K562 (cell line): ENCODE data around the gene RPAP2. TPM values are rescaled to one million over a fixed set of nuclear protein-coding genes. Genes with fewer than 3 reads are reported as not detected.

Experiments
- DNMT1 ChIP-seq: fragments of 450-650 bp; IDR thresholded peaks from 2 replicates; pipeline ENCODE4 v1.6.1; 2016; ENCODE audit warnings: antibody characterized with exemption, mild to moderate bottlenecking
- HNRNPK ChIP-seq: fragments of 200-400 bp; formaldehyde crosslinking; IDR thresholded peaks from one replicate; pipeline ENCODE4 v1.6.1; 2018; ENCODE audit warnings: mild to moderate bottlenecking, low read depth, low read length; ENCODE audit not compliant: poor library complexity, severe bottlenecking
- HSF4 ChIP-seq: fragments of 250-450 bp; sonication (Bioruptor Pico); IDR thresholded peaks from 2 replicates; pipeline ENCODE4 v2.1.2; 2022; ENCODE audit warnings: mild to moderate bottlenecking, moderate library complexity, borderline replicate concordance
- IRF9 ChIP-seq: fragments of 450-650 bp; IDR thresholded peaks from 2 replicates; pipeline ENCODE4 v1.6.1; 2016; ENCODE audit warnings: missing biosample characterization, missing genetic modification characterization
- MAZ ChIP-seq, 2 experiments: fragments of 450-650 bp in 1 of 2; sonication (generic) in 1 of 2; formaldehyde crosslinking; IDR thresholded peaks in 1 of 2; conservative IDR thresholded peaks in 1 of 2; 2 replicates each; pipeline versions ENCODE4 v1.4.0 to v1.5.0; 2020; ENCODE audit warnings: mild to moderate bottlenecking in 1 of 2, missing genetic modification reagents in 1 of 2
- NONO ChIP-seq, 2 experiments: fragments of 200-400 bp in 1 of 2; fragments of 450-650 bp in 1 of 2; formaldehyde crosslinking in 1 of 2; IDR thresholded peaks; 2 replicates each; pipeline ENCODE4 v1.6.1; 2017; ENCODE audit warnings: low read depth in 2 of 2, mild to moderate bottlenecking in 2 of 2, moderate library complexity in 2 of 2, low read length in 1 of 2
- PHF8 ChIP-seq: fragments of 200-600 bp; sonication (generic); IDR thresholded peaks from 2 replicates; pipeline ENCODE4 v1.6.1; 2012; ENCODE audit warnings: mixed run types, mild to moderate bottlenecking, inconsistent platforms, low read length, moderate library complexity, borderline replicate concordance
- RHOXF2B ChIP-seq: fragments of 250-450 bp; sonication (Bioruptor Pico); conservative IDR thresholded peaks from 2 replicates; pipeline ENCODE4 v1.5.1; 2021
- SLC30A9 ChIP-seq: fragments of 250-450 bp; sonication (Bioruptor Pico); IDR thresholded peaks from 2 replicates; pipeline ENCODE4 v1.8.0; 2022; ENCODE audit warnings: mild to moderate bottlenecking, moderate library complexity
- SNIP1 ChIP-seq: fragments of 450-650 bp; IDR thresholded peaks from 2 replicates; pipeline ENCODE4 v1.7.1; 2017; ENCODE audit warnings: low read depth, mild to moderate bottlenecking
- TCF3 ChIP-seq: sonication (generic); formaldehyde crosslinking; IDR thresholded peaks from 2 replicates; pipeline ENCODE4 v1.4.0; 2020; ENCODE audit warnings: mild to moderate bottlenecking, missing genetic modification reagents
- TCF7 ChIP-seq: sonication (generic); IDR thresholded peaks from 2 replicates; pipeline ENCODE4 v1.6.1; 2016; ENCODE audit warnings: antibody characterized with exemption, borderline replicate concordance
- TOE1 ChIP-seq, 2 experiments: fragments of 450-650 bp in 1 of 2; sonication (generic) in 1 of 2; formaldehyde crosslinking in 1 of 2; IDR thresholded peaks; 2 replicates each; pipeline versions ENCODE4 v1.7.1 to v1.8.0; 2016 to 2022; ENCODE audit warnings: borderline replicate concordance in 2 of 2, mild to moderate bottlenecking in 2 of 2, antibody characterized with exemption in 1 of 2, inconsistent platforms in 1 of 2, low read depth in 1 of 2, missing genetic modification reagents in 1 of 2, moderate library complexity in 1 of 2
- TSC22D4 ChIP-seq: fragments of 450-650 bp; IDR thresholded peaks from 2 replicates; pipeline ENCODE4 v1.6.1; 2016; ENCODE audit warnings: missing genetic modification characterization, missing biosample characterization, control low read depth
- ZBTB33 ChIP-seq: sonication (generic); formaldehyde crosslinking; IDR thresholded peaks from 2 replicates; pipeline ENCODE4 v1.8.1; 2023; ENCODE audit warnings: mild to moderate bottlenecking, missing genetic modification reagents
- polyA plus RNA-seq, 8 experiments: library from polyadenylated mRNA; depleted of rRNA in 4 of 8; stranded (reverse) in 5 of 8; unstranded in 3 of 8; fragments of >200 nt; fragmentation: Nextera tagmentation in 2 of 8; fragmentation: Illumina TruSeq in 1 of 8; extraction: Ambion mirVana in 2 of 8; extraction: Trizol in 1 of 8; gene quantifications; 2 replicates each; pipeline versions ENCODE4 v1.2.1 to v1.2.3, GENCODE V29; 2011 to 2014; ENCODE audit warnings: inconsistent platforms in 1 of 8, missing spikeins in 1 of 8
- total RNA-seq, 7 experiments: library from RNA; depleted of rRNA in 6 of 7; stranded (reverse); fragments of >200 nt in 6 of 7; fragmentation: Illumina TruSeq in 2 of 7; extraction: Trizol in 2 of 7; gene quantifications; 2 replicates each; pipeline versions ENCODE4 v1.2.1 to v1.2.3, GENCODE V29; 2011 to 2021; ENCODE audit warnings: low replicate concordance in 1 of 7
- TF ChIP-seq, protein P1 (sequence below): fragments of 200-800 bp; sonication (Bioruptor generic); IDR thresholded peaks from 2 replicates; pipeline ENCODE4 v1.6.1; 2016; ENCODE audit warnings: missing genetic modification characterization, missing compliant biosample characterization

RPAP2 gene
- total and polyA plus RNA-seq, 9 of the 15 experiments (the other 6 are each of a cell fraction or from before 2014, with no cell fraction given) = 6.2 to 41.7 (median 28.7) TPM

GRCh38 chr1:92298573-92299476 is at the start of gene RPAP2, which contains the start of gene GLMN (continued):
- peak; percentile 21; the same call in 1 of the 2 replicates for TF ChIP-seq TCF7
- 0 out of 2 replicates have a peak, but pooled peaks have one; percentile 7 for TF ChIP-seq TOE1 (IDR thresholded peaks at IDR 0.05; ENCODE audit: borderline replicate concordance)
- no peak for TF ChIP-seq TOE1 (CRISPR knock-in tag; IDR thresholded peaks at IDR 0.05; ENCODE audit: borderline replicate concordance, low read depth)
- TF ChIP-seq PHF8 = peak; percentile 99
- TF ChIP-seq DNMT1 = no peak
- TF ChIP-seq ZBTB33 (CRISPR knock-in tag) = no peak
- peak; percentile 76 to 87 for TF ChIP-seq MAZ (CRISPR knock-in tag; conservative IDR thresholded peaks at IDR 0.05 in 1 of 2, IDR thresholded peaks at IDR 0.05 in 1 of 2)
- TF ChIP-seq SLC30A9 (CRISPR knock-in tag) = no peak
- peak in 1 of 2 experiments; percentile 64; a peak in 1 of 4 replicates for TF ChIP-seq NONO (IDR thresholded peaks at IDR 0.05; ENCODE audit: low read depth in 2 of 2, low read length in 1 of 2)
- no peak for TF ChIP-seq RHOXF2B (CRISPR knock-in tag)
- no peak for TF ChIP-seq IRF9 (tag)
- TF ChIP-seq HNRNPK = no peak
- no peak for TF ChIP-seq TCF3 (CRISPR knock-in tag)
- TF ChIP-seq SNIP1 = no peak
- TF ChIP-seq, protein P1, sequence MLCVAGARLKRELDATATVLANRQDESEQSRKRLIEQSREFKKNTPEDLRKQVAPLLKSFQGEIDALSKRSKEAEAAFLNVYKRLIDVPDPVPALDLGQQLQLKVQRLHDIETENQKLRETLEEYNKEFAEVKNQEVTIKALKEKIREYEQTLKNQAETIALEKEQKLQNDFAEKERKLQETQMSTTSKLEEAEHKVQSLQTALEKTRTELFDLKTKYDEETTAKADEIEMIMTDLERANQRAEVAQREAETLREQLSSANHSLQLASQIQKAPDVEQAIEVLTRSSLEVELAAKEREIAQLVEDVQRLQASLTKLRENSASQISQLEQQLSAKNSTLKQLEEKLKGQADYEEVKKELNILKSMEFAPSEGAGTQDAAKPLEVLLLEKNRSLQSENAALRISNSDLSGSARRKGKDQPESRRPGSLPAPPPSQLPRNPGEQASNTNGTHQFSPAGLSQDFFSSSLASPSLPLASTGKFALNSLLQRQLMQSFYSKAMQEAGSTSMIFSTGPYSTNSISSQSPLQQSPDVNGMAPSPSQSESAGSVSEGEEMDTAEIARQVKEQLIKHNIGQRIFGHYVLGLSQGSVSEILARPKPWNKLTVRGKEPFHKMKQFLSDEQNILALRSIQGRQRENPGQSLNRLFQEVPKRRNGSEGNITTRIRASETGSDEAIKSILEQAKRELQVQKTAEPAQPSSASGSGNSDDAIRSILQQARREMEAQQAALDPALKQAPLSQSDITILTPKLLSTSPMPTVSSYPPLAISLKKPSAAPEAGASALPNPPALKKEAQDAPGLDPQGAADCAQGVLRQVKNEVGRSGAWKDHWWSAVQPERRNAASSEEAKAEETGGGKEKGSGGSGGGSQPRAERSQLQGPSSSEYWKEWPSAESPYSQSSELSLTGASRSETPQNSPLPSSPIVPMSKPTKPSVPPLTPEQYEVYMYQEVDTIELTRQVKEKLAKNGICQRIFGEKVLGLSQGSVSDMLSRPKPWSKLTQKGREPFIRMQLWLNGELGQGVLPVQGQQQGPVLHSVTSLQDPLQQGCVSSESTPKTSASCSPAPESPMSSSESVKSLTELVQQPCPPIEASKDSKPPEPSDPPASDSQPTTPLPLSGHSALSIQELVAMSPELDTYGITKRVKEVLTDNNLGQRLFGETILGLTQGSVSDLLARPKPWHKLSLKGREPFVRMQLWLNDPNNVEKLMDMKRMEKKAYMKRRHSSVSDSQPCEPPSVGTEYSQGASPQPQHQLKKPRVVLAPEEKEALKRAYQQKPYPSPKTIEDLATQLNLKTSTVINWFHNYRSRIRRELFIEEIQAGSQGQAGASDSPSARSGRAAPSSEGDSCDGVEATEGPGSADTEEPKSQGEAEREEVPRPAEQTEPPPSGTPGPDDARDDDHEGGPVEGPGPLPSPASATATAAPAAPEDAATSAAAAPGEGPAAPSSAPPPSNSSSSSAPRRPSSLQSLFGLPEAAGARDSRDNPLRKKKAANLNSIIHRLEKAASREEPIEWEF (CRISPR knock-in tag) = no peak
- TF ChIP-seq HSF4 (CRISPR knock-in tag) = no peak
- TF ChIP-seq TSC22D4 (tag) = no peak
